ENCODE measurements around the gene SIX1.

The SIX1 gene

DNA sequence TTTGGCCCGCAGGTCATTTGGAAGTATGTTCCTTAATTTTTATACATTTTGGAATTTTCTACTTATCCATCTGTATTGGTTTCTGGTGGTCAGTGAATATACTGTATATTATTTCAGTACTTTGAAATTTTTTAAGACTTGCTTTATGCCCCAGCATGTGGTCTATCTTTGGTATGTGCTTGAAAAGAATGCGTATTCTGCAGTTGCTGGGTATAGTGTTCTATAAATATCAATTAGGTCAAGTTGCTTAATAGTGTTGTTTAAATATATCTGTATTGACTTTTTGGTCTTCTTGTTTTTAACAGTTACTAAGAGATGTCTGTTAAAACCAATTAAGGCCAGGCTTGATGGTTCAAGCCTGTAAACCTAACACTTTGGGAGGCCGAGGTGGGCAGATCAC is 21.7 kb upstream of the SIX1 start:
- H3K9me3 ChIP-seq (ENCODE audit: control insufficient read depth, low read length), result no peaks in the 10 kb centered on the region
- H3K27ac ChIP-seq (ENCODE audit: insufficient read depth, low read length, poor library complexity, severe bottlenecking), result no peak overlapping the region
- no peaks in the 10 kb centered on the region for H3K4me1 ChIP-seq (ENCODE audit: control insufficient read depth, insufficient read depth, low read length, poor library complexity, severe bottlenecking)
- no peak overlapping the region for H3K4me3 ChIP-seq (ENCODE audit: insufficient read depth, low read depth, low read length, poor library complexity, severe bottlenecking)
- no peaks in the 10 kb centered on the region for H3K27me3 ChIP-seq (replicated peaks; ENCODE audit: control insufficient read depth, insufficient read depth, low read length, poor library complexity, severe bottlenecking)
- no peaks in the 10 kb centered on the region for H3K36me3 ChIP-seq (ENCODE audit: control insufficient read depth, insufficient read depth, low read length)
- DNase-seq, result no peak

DNA sequence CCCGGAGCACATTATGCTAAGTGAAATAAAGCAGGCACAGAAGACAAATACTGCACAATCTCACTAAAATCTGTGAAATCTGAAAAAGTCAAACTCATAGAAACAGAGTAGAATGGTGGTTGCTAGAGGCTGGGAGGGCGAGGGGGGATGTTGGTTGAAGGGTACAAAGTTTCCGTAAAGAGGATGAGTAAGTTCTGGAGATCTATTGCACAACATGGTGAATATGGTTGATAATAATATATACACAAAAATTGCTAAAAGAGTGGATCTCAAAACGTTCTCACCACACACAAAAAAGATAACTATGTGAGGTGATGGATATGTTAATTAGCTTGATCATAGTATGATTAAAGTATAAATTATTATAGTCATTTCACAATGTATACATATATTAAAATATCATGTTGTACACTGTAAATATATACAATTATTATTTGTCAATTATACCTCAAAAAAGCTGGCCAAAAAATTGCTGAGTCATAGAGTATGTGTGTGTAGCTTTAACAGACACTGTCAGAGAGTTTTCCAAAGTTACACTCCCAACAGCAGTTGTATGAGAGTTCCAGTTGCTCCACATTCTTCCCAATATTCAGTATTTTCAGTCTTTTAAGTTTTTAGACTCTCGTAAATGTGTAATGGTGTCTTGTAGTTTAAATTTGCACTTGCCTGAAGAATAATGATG is 19.3 kb upstream of the SIX1 start:
- H3K4me1 ChIP-seq (ENCODE audit: control insufficient read depth, insufficient read depth, low read length, poor library complexity, severe bottlenecking), result no peaks in the 10 kb centered on the region
- no peak overlapping the region for H3K4me3 ChIP-seq (ENCODE audit: insufficient read depth, low read depth, low read length, poor library complexity, severe bottlenecking)
- DNase-seq, result no peak
- no peaks in the 10 kb centered on the region for H3K36me3 ChIP-seq (ENCODE audit: control insufficient read depth, insufficient read depth, low read length)
- no peaks in the 10 kb centered on the region for H3K27me3 ChIP-seq (replicated peaks; ENCODE audit: control insufficient read depth, insufficient read depth, low read length, poor library complexity, severe bottlenecking)
- no peaks in the 10 kb centered on the region for H3K9me3 ChIP-seq (ENCODE audit: control insufficient read depth, low read length)
- no peak overlapping the region for H3K27ac ChIP-seq (ENCODE audit: insufficient read depth, low read length, poor library complexity, severe bottlenecking)

DNA sequence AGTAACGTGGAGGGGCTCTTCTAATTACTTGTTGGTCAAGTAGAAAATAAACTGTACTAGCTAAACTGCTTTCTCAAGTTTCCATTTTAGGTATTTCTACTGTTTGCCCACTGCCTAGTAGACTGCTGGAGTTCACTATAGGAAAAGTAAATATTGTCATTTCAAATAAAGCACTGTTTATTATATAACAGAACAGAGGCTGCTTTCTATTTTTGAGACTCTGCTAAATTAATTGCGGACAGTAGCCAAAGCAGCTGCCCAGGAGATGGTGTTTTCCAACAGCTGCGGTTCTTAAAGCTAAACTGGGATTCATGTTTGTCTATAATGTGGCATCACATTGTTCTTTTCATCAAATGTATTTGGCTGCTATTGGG is 15.9 kb upstream of the SIX1 start:
- H3K4me3 ChIP-seq (ENCODE audit: insufficient read depth, low read depth, low read length, poor library complexity, severe bottlenecking), result no peak overlapping the region
- H3K27me3 ChIP-seq (replicated peaks; ENCODE audit: control insufficient read depth, insufficient read depth, low read length, poor library complexity, severe bottlenecking), result no peaks in the 10 kb centered on the region
- H3K4me1 ChIP-seq (ENCODE audit: control insufficient read depth, insufficient read depth, low read length, poor library complexity, severe bottlenecking), result no peaks in the 10 kb centered on the region
- DNase-seq, result no peak
- H3K36me3 ChIP-seq (ENCODE audit: control insufficient read depth, insufficient read depth, low read length), result no peaks in the 10 kb centered on the region
- H3K27ac ChIP-seq (ENCODE audit: insufficient read depth, low read length, poor library complexity, severe bottlenecking), result no peak overlapping the region
- no peaks in the 10 kb centered on the region for H3K9me3 ChIP-seq (ENCODE audit: control insufficient read depth, low read length)

DNA sequence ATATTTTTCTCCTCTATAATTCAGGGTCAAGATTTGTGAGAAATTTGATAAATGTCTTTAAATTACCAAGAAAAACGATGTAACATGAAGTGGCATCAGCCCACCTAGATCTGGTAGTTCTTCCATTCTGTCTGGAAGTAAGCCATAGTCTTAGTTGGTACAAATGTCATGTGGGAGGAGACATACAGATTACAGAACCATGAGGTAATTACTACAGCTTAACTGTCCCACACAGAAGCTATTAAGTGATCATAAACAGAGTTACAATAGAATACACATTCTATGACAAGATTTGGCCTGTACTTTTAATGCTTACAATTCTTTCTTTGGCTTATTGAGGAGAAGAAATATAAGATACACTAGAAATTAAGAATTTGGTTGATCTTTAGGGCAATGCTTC is 13.7 kb upstream of the SIX1 start:
- Histone ChIP-seq H3K36me3 (ENCODE audit: control insufficient read depth, insufficient read depth, low read length) (no peaks in the 10 kb centered on the region), H3K27me3 (replicated peaks; ENCODE audit: control insufficient read depth, insufficient read depth, low read length, poor library complexity, severe bottlenecking) (peaks cover 6% of the 10 kb centered on the region), H3K4me3 (ENCODE audit: insufficient read depth, low read depth, low read length, poor library complexity, severe bottlenecking) (no peak overlapping the region), H3K27ac (ENCODE audit: insufficient read depth, low read length, poor library complexity, severe bottlenecking) (no peak overlapping the region), H3K9me3 (ENCODE audit: control insufficient read depth, low read length) (no peaks in the 10 kb centered on the region), H3K4me1 (ENCODE audit: control insufficient read depth, insufficient read depth, low read length, poor library complexity, severe bottlenecking) (no peaks in the 10 kb centered on the region)
- DNase-seq, result no peak

GRCh38 chr14:60661721-60662120 is 12.4 kb upstream of the SIX1 start:
- no peaks in the 10 kb centered on the region for H3K36me3 ChIP-seq (ENCODE audit: control insufficient read depth, insufficient read depth, low read length)
- no peak overlapping the region for H3K27ac ChIP-seq (ENCODE audit: insufficient read depth, low read length, poor library complexity, severe bottlenecking)
- peaks cover 5% of the 10 kb centered on the region for H3K4me1 ChIP-seq (ENCODE audit: control insufficient read depth, insufficient read depth, low read length, poor library complexity, severe bottlenecking)
- no peak for DNase-seq
- H3K9me3 ChIP-seq (ENCODE audit: control insufficient read depth, low read length), result no peaks in the 10 kb centered on the region
- peaks cover 18% of the 10 kb centered on the region for H3K27me3 ChIP-seq (replicated peaks; ENCODE audit: control insufficient read depth, insufficient read depth, low read length, poor library complexity, severe bottlenecking)
- H3K4me3 ChIP-seq (ENCODE audit: insufficient read depth, low read depth, low read length, poor library complexity, severe bottlenecking), result no peak overlapping the region

- Histone ChIP-seq H3K27me3 (replicated peaks; ENCODE audit: control insufficient read depth, insufficient read depth, low read length, poor library complexity, severe bottlenecking) (peaks cover 18% of the 10 kb centered on the region), H3K9me3 (ENCODE audit: control insufficient read depth, low read length) (no peaks in the 10 kb centered on the region), H3K4me1 (ENCODE audit: control insufficient read depth, insufficient read depth, low read length, poor library complexity, severe bottlenecking) (peaks cover 13% of the 10 kb centered on the region), H3K36me3 (ENCODE audit: control insufficient read depth, insufficient read depth, low read length) (no peaks in the 10 kb centered on the region), H3K4me3 (ENCODE audit: insufficient read depth, low read depth, low read length, poor library complexity, severe bottlenecking) (no peak overlapping the region), H3K27ac (ENCODE audit: insufficient read depth, low read length, poor library complexity, severe bottlenecking) (no peak overlapping the region)
- DNase-seq, result no peak
Observed at GRCh38 chr14:60658909-60659585, 9.8 kb upstream of the SIX1 start.

GRCh38 chr14:60658211-60658690 is 9.0 kb upstream of the SIX1 start:
- no peaks in the 10 kb centered on the region for H3K36me3 ChIP-seq (ENCODE audit: control insufficient read depth, insufficient read depth, low read length)
- H3K4me3 ChIP-seq (ENCODE audit: insufficient read depth, low read depth, low read length, poor library complexity, severe bottlenecking), result no peak overlapping the region
- no peak overlapping the region for H3K27ac ChIP-seq (ENCODE audit: insufficient read depth, low read length, poor library complexity, severe bottlenecking)
- peaks cover 24% of the 10 kb centered on the region for H3K27me3 ChIP-seq (replicated peaks; ENCODE audit: control insufficient read depth, insufficient read depth, low read length, poor library complexity, severe bottlenecking)
- H3K4me1 ChIP-seq (ENCODE audit: control insufficient read depth, insufficient read depth, low read length, poor library complexity, severe bottlenecking), result peaks cover 13% of the 10 kb centered on the region
- H3K9me3 ChIP-seq (ENCODE audit: control insufficient read depth, low read length), result no peaks in the 10 kb centered on the region
- DNase-seq, result no peak

- peaks cover 16% of the 10 kb centered on the region for H3K4me1 ChIP-seq (ENCODE audit: control insufficient read depth, insufficient read depth, low read length, poor library complexity, severe bottlenecking)
Observed at GRCh38 chr14:60657456-60658210, 8.4 kb upstream of the SIX1 start.

GRCh38 chr14:60656686-60657455 is 7.6 kb upstream of the SIX1 start:
- peaks cover 33% of the 10 kb centered on the region for H3K27me3 ChIP-seq (replicated peaks; ENCODE audit: control insufficient read depth, insufficient read depth, low read length, poor library complexity, severe bottlenecking)
- H3K9me3 ChIP-seq (ENCODE audit: control insufficient read depth, low read length), result no peaks in the 10 kb centered on the region
- peak overlapping the region; percentile 58 for H3K4me3 ChIP-seq (ENCODE audit: insufficient read depth, low read depth, low read length, poor library complexity, severe bottlenecking)
- peaks cover 20% of the 10 kb centered on the region for H3K4me1 ChIP-seq (ENCODE audit: control insufficient read depth, insufficient read depth, low read length, poor library complexity, severe bottlenecking)
- no peak for DNase-seq
- no peaks in the 10 kb centered on the region for H3K36me3 ChIP-seq (ENCODE audit: control insufficient read depth, insufficient read depth, low read length)
- no peak overlapping the region for H3K27ac ChIP-seq (ENCODE audit: insufficient read depth, low read length, poor library complexity, severe bottlenecking)

More at GRCh38 chr14:60657456-60658210, 8.4 kb upstream of the SIX1 start:
- Histone ChIP-seq H3K4me3 (ENCODE audit: insufficient read depth, low read depth, low read length, poor library complexity, severe bottlenecking) (peak overlapping the region; percentile 58), H3K9me3 (ENCODE audit: control insufficient read depth, low read length) (no peaks in the 10 kb centered on the region), H3K27me3 (replicated peaks; ENCODE audit: control insufficient read depth, insufficient read depth, low read length, poor library complexity, severe bottlenecking) (peaks cover 30% of the 10 kb centered on the region), H3K27ac (ENCODE audit: insufficient read depth, low read length, poor library complexity, severe bottlenecking) (no peak overlapping the region), H3K36me3 (ENCODE audit: control insufficient read depth, insufficient read depth, low read length) (no peaks in the 10 kb centered on the region)
- no peak for DNase-seq

Measured in effector memory CD4-positive, alpha-beta T cell (primary cell).